Stimulated activated CD4-positive, alpha-beta T cell treated with anti-CD3 and anti-CD28 coated beads, Interleukin-2, amount 100 ng/mL, for 48 hours (primary cell): Measurements from ENCODE around the gene DDC.

Experiments used
- DNase-seq, 2 donors: peaks; one replicate each; pipeline ENCODE4 v3.0.0-alpha.2; 2020

DDC gene

DNA sequence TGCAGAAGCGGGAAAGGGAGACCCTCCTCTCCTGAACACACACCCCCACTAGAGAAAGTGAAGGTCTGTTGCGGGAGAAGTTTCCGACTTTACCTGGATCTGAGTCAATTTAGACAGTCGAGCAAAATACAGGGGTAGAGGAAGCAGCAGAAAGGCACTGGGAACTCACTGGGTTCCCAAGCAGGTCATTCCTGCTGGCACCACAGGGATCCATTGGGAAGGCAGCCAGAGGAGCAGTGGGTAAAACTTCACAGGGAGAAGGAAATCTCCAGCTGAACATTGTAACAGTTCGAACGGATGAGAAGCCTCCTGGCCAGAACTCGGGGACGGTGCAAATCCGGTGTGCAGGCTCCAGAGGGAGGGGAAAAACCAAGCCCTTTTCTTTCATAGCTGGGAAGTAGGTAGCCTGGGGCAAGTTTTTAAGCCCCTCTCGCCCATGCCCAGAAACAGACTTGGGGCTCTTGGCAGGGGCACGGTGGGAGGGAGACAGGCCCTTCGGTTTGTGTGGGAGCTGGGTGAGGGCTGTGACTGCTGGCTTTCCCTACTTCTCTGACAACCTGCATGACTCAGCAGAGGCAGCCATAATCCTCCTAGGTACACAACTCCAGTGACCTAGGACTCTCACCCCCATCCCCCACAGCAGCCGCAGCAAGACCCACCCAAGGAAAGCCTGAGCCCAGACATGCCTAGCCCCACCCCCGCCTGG, 51.9 kb downstream of the DDC start:
- no peak for DNase-seq

DNA sequence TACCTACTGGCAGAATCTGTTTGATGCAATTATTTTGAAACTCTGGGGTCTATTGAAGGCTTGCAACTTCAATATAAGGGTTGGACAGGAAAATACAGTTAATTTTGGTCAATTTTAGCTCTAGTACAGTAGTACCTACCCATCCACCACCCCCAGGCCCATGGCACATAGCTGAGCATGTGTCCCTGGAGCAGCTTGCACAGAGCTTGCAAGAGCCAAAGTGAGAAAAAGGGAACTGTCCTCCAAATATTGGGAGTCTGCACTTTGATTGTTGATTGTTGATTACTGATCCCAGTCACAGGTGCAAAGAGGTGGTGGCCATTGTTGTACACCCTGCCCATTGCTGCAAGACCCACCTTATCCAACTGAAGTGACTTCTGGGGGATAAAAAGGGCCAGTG, 52.8 kb downstream of the DDC start:
- DNase-seq = no peak

DNA sequence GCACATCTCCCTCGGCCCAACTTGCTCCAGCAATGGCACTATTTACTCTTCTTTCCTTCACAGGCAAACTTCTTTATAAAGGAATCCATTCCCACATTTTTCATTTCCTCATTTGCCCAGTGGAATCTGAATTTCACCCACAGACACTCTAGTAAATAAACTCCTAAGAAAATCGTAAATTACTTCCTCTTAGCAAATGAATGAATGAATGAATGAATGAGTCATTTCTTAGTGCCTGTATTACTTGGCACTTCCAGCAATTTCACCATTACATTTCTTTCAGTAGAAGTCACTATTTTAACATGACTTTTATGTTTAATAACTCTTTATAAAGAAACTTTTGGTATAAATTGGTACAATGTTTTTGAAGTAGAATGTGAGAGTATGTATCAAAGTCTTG, 55.7 kb downstream of the DDC start:
- no peak for DNase-seq

DNA sequence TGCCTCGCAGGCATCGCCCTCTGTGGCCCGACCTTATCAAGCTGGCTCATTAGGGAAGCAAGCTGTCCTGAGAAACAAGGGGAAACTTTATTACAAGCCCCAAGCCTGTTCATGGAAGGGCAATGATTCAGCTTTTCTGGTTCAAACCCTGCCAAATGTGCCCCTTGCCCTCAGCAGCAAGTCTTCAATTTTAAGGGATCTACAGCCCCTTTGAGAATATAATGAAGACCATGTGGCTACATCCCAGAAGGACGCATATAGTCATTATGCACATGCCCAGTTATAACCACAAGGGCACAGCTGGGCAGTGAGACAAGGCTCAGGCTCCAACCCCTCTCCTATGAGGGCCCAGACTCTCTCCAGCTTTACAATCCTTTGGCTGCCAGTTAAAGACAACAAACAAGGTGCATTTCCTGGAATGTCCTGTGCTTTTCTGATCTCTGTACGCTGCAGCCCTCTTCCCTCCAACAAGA, 56.7 kb downstream of the DDC start:
- no peak for DNase-seq

DNA sequence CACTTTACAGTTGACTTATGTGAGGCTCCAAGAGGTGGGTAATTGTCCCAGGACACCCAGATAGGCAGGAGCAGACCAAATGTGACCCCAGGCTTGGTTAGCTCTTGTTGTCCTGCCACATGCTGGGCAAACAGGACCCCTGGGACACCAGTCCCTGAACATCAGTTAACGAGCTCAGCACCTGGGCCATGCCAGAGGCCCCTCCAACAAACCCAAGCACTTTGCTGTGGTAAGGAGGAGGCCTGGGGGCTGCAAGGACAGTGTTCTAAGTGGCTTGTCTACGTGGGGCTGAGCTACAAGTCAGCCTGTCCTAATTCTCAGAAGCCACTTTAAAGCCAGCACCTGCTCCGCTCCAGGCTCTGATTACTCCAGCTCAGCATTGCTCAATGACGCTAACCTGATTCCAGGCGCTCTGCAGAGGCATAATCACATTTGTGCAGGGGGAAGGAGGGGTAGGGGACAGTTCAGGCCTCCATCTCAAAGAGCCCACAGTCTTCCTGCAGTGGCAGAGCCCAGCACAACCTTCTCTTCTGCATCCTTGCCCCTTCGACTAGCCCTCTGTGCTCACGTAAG, 57.2 kb downstream of the DDC start:
- DNase-seq = no peak

DNA sequence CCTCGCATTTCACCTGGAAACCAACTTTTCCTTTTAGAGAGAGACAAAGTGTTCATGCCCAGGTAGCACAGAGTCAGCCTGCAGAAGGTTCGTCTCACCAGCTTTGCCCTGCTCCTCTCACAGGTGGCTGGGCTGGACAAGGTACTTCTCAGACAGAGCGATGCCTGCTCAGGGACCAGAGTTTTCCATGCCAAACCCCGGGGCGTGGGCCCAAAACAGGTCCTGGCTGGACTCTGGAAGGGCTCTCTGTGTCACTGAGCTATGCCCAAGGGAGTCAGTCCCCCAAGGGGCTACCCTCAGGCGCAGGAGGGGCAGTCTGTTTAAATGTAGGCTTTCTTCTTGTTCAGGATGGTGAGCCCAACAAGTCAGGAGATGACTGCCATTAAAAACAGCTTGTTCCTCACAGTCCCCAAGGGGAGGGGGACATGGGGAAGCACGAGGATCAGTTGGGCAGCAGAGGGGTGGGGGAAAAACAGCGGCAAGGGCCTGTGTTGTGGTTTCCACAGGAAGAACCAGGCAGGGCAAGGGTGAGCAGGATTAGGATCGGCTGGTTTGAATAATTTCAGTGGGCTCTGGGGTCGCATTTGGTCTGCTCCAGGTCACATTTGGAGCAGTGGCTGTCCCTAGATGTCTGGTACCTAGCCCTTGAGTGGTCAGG, 59.5 kb downstream of the DDC start:
- no peak for DNase-seq

DNA sequence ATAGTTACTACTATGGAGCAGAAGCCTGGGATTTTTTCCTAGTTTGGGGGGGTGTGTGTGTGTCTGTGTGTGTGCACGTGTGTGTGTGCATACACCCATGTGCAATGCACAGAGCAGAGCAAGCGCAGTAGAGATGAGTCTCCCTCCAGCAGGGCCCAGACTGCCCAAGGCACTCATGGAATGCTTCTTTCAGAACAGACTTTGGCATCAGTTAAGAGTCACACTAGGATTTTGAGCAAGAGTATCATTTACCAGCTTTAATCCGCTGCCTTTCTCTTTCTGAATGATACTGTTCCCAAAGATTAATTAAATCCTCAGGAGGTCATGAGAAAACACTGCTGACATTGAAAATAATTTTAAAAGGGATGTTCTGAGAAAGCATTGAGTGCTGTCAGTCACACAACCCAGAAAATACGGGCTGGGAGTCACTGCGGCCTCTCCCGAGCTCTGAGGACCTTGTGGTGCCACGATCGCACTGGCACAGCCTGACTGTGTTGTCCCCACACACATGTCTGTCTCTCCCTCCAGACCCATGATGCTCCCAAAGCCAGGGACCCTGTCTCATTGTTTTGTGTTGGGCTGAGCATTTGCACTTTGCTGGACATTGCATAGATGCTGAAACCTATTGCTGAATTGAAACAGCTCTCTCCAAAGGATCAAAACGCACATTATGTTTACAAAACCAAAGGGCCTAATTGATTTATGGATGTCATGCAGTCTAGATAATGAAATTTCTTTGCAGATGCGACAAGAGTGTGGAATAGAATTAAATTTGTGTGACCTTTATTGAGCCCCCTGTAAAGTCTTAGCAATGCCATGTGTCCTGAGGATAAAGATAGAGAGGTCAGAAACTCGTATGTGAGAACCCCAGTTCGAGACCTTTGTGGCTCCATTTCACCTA, 60.3 kb downstream of the DDC start:
- no peak for DNase-seq

DNA sequence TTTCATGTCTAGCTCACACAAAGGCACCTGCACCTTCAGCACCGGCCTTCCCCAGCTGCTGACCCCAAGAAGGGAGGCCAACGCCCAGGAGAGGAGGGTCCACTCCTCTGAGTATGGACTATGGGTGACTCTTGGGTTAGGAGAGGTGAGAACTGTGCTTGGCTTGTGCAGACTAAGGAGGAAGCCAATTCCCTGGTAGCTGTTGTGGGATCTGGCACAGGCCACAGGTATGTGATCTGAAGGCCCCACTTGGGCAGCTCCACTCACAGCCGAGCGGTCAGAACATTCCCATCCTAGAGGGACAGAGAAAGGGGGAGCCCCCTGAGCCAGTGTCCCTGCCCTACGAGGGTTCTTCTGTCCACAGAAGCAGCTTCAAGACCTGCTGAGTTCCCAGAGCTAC, 62.3 kb downstream of the DDC start:
- DNase-seq = no peak

DNA sequence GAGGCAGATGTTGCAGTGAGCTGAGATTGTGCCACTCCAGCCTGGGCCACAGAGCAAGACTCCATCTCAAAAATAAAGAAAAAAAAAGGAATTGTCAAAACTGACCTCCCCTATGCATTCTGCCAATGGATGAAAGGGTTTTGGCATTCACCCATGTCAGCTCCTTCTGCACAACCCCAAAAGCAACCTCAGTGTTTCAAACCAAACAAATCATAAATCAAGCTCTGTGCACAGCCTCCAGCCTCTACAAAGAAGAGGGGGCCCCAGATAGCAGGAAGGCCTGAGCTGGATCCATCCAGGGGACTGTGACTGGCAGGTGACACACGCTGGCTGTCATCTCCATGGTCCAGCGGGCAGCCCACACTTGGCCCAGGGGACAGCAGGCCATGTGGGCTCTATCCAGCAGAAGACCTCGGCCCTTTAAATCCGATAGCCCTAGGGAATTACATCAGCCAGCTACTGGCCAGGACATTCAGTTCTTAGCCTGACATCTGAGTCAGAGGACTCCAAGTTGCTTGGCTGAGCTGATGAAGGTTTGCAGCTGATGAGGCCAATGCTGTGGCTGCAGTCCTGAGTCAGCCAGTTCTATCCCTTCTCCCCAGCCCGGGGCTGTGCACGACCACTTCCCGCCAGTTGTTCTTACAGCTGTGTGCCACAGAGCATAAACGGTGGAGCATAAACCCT, 63.1 kb downstream of the DDC start:
- no peak for DNase-seq

DNA sequence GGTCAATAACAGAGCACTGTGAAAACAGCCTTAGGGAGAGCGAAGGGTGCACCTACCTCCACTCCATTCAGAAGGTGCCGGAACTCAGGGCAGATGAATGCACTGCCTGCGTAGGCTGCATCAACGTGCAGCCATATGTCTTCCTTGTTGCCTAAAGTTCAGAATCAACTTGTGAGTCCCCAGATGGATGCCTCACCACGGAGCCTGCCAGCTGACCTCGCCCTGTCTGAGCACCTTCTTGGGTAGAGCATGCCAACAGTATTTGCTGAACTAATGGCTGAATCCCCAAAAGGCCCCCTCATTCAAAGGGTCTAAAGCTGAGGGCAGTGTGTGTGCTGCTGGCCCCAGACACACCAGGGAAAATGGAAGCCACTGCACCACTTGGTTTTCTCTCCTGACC, 66.1 kb downstream of the DDC start:
- no peak for DNase-seq

DNA sequence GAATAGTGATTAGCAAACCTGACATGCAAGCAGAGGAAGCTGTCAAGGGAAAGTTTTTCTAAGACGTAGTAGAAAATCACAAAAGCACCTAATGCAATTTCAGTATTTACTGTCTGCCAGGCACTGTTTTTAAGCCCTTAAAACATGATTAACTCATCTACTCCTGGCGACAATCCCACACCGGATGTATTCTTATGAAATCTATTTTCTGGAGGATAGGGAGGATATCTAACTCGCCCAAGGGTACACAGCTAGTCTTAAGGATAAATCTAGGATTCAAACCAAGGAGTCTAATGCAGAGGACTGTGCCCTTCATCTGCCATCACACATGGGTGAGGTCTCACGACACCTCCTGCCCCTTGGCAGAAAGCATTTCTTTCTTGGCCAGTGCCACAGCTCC, 67.2 kb downstream of the DDC start:
- DNase-seq = no peak

DNA sequence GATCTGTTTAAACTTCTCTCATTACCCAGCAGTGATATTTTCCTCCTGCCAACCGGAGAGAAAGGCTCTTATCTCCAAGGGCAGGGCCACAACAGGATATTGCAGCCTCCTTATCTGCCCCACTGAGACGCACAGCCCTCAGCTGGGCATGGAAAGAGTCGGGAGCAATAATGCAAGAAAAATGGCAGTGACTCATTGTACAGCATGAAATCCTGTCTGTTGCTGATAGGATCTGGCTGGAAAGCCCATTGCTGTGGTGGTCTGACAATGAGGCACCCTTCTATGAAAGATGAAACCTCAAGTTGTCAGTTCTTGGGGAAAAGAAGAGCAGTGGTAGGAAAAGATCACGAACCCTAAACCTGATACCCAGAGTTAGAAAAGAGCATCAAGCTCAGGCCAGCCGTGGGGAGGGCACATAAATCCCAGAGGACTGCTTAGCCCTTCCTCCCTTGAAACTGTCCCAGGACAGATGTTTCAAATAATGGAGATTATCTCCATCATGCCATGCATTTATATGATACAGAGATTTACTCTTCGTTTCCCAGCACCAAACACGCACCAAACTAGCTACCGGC, 68.0 kb downstream of the DDC start:
- DNase-seq = no peak

DNA sequence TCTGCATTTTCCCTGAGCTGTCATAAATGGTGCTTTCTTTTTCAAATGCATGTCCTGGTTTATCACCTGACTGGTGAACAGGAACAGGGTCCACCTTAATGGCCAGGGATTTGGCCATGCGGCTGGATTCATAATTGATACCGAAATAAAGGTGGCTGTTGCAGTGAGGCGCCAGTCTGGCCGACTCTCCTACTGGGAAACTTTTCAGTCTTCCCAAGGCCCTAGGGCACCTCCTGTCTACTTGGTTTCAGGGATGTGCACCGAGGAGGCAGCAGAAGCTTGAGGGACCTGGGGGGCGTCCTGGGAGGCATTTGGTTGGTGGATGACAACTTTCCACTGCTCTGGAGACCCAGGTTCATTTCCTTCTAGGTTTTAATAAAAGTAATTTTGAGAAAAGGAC, 68.6 kb downstream of the DDC start:
- DNase-seq = no peak

DNA sequence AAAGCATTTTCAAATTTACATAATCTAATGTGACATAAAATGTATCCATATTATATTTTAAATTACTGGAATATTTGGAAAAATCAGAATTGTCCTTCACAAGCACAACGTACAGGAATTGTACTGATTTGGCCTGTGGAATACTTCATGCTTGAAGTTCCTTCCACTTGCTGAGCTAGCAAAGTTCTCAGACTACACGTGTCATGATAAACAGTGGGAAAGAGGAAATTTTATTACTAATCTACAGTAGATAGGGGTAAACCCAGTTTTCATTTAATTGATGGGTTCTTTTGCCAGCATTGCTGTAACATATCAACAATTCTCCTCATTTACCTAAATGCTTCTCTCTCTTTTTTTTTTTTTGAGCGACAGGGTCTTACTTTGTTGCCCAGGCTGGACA, 69.5 kb downstream of the DDC start:
- DNase-seq = no peak

DNA sequence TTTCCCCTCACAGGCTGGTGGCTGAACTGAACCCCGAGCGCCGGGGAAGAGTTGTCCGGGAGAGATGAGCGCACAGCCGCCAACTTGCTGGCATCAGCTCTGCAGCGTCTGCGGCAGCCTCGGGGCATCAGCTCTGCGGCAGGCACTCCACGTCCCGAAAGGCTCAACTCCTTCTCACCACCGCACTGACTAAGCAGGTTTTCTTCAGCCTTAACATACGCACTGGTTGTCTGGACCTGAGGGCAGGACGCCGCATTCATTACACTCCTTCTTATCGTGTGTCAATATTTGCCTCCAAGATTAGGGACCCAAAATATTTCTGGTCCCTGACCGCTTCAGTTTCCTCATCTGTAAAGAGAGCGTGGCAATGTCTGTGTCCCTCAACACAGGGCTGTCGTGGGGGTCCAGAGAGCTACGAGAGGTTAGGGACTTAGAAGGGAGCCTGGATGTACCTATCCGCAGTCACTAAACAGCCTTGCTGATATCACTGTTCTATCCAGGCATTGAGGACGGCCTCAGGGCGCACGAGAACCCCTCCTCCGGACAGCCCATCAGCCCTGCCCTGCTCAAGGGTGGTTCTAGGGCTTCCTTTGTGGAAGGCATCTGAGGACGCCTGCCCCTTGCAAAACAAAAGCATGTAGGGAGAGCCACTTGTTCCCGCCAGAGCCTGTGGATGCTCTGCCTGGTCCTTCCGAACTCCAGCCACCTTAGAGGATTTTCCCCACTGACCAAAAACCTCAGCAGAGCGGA, 72.3 kb downstream of the DDC start:
- DNase-seq = no peak

DNA sequence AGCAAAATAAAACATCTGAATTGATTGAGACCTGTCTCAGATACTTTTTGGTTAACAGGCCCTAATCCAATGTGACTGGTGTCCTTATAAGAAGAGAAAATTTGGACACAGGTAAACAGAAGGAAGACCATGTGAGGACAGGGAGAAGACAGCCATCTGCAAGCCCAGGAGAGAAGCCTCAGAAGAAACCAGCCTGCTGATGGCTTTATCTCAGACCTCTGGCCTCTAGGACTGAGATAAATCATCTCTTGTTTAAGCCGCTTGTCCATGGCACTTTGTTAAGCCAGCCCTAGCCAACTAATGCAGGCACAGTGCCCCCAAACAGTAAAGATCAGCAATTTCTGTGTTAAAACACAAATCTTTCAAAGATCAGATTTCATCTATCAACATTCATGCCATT, 73.3 kb downstream of the DDC start:
- DNase-seq = no peak

DNA sequence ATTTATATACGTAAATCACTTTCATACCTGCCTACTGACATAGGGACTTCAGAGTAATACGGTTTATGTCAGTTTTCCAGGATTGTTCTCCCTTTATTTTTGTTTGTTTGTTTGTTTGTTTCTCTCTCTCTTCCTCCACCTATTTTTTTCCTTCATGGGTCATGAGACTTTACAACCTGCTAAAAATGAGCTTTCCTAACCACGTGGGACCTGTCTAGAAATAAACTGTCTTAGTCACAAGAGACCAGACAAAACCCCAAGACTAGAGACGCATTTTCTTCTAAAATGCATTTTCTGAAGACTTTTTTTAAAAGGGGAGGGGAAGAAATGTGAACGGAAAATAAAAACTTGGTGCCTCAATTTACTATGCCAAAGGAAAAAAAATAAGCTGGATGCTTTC, 74.0 kb downstream of the DDC start:
- no peak for DNase-seq

DNA sequence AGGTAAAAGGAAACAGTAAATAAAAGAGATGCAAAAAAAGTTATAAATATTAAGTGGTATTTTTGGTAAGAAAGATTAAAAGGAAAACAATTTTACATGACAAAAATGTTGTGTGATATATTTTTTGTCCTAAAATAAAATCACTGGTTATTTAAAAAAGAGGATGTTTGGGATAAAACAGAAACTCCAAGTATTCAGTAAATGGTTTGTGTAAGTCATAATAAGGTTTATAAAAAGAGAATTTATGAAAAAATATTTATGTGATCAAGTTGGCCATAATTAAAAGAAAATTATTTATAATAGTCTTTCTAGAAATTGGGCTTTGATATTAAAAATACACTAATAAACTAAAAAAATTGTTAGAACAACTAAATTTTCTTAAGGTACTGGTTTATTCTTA, 76.8 kb downstream of the DDC start:
- no peak for DNase-seq

DNA sequence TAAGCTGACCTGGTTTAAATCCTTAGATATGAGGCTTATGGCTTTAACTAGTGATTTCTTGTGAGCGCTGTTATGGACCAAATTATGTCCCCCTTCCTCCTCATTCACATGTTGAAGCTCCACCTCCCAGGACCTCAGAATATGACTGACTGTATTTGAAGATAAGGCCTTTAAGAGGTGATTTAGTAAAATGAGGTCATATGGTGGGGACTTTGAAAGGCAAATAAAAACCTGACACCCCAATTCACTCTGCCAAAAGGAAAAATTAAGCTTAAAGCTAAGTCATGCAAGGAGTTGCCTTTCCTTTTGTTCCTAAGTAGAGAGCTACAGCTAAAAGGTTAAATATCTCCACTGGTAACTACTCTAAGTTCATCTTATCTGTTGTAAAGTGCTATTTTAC, 78.7 kb downstream of the DDC start:
- no peak for DNase-seq

DNA sequence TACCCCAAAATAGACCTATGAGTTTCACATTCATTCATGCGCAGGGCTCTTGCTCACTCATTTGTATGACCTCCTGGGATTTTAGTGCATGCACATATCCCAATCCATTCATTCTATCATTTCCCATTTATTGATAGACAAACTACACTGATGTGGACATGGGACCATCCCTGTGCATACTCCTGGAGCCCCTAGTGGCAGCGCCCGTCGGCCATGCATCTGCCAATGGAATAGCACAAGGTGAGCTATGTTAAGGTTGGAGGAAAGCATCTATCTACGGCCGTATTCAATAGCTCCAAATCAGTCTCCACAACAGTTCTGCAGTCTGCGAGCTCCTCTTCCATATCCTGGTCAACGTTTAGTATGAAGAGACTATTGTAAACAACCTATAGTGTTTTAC, 83.3 kb downstream of the DDC start:
- no peak for DNase-seq

DNA sequence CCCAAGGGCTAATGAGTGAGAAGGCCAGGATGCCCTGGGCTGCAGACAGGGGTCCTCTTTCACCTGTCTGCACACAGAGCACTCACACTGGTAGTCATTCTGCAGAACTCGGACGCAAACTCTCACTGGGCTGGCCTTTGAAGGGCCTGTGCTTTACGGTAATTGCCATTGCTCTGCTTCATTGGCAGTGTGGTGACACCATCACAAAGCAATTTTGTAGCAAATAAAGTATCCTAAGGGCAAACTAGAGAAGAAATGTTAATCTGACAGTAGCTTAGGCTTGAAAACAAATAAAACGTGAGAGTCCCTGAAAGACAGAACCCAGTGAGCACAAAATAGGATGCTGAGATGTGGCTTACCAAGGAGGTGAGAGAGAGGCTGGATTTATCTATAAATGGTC, 84.4 kb downstream of the DDC start:
- no peak for DNase-seq
